Immature natural killer cell (primary cell): ENCODE results near the gene PIP5K1B. TPM values are rescaled to one million over a fixed set of nuclear protein-coding genes. Genes with fewer than 3 reads are reported as not detected.

Experiments
- DNase-seq, 3 donors: peaks; one replicate each; pipeline ENCODE4 v3.0.0; 2022; ENCODE audit warnings: mixed read lengths in 1 of 3
- H3K27ac Mint-ChIP-seq, 6 donors: one replicate each; pipeline ENCODE4 v1.8.0; 2020; ENCODE audit warnings: mixed read lengths in 6 of 6, mild to moderate bottlenecking in 5 of 6, inconsistent platforms in 4 of 6, moderate library complexity in 3 of 6
- H3K27me3 Mint-ChIP-seq, 3 donors: one replicate each; pipeline ENCODE4 v1.8.0; 2020 to 2021; ENCODE audit warnings: low read depth in 3 of 3, mild to moderate bottlenecking in 3 of 3, mixed read lengths in 3 of 3, moderate library complexity in 3 of 3, inconsistent platforms in 1 of 3
- H3K36me3 Mint-ChIP-seq, 3 donors: one replicate each; pipeline ENCODE4 v1.8.0; 2020; ENCODE audit warnings: mixed read lengths in 3 of 3, inconsistent platforms in 2 of 3, mild to moderate bottlenecking in 2 of 3
- H3K4me1 Mint-ChIP-seq, 2 donors: one replicate each; pipeline ENCODE4 v1.8.0; 2020; ENCODE audit warnings: inconsistent platforms in 2 of 2, mild to moderate bottlenecking in 2 of 2, mixed read lengths in 2 of 2, moderate library complexity in 1 of 2
- H3K4me3 Mint-ChIP-seq, 5 donors: one replicate each; pipeline ENCODE4 v1.8.0; 2020; ENCODE audit warnings: mild to moderate bottlenecking in 5 of 5, mixed read lengths in 5 of 5, inconsistent platforms in 3 of 5, moderate library complexity in 3 of 5
- H3K9me3 Mint-ChIP-seq, 6 donors: one replicate each; pipeline ENCODE4 v1.8.0; 2020; ENCODE audit warnings: mild to moderate bottlenecking in 6 of 6, mixed read lengths in 6 of 6, inconsistent platforms in 4 of 6, moderate library complexity in 3 of 6
- polyA plus RNA-seq, 3 donors: library from polyadenylated mRNA; unstranded; fragments of 300-500 nt; fragmentation: Illumina TruSeq; gene quantifications; one replicate each; pipeline ENCODE4 v1.2.3, GENCODE V29; 2021

The PIP5K1B gene
- polyA plus RNA-seq, 3 donors from 2014 or later, result not detected

- H3K27me3 Mint-ChIP-seq, result peaks cover 0 to 2% (median 0%) of the 10 kb centered on the region in 3 donors
- H3K9me3 Mint-ChIP-seq, result no peaks in the 10 kb centered on the region
- peaks cover 5 to 6% of the 10 kb centered on the region in 2 donors for H3K4me1 Mint-ChIP-seq
- H3K36me3 Mint-ChIP-seq, result no peaks in the 10 kb centered on the region
- peak; percentile 93 to 95 (median 95) for DNase-seq
- no peak overlapping the region for H3K4me3 Mint-ChIP-seq
- H3K27ac Mint-ChIP-seq, result no peak overlapping the region
These were observed 74.7 kb downstream of the PIP5K1B start for GRCh38 chr9:68779558-68780379.

DNA sequence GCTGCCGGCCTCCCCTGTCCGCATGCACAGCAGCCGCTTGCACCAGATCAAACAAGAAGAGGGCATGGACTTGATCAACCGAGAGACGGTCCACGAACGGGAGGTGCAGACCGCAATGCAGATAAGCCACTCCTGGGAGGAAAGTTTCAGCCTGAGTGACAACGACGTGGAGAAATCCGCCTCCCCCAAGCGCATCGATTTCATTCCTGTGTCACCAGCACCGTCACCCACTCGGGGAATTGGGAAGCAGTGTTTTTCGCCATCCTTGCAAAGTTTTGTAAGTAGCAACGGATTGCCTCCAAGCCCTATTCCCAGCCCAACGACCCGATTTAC lies 75.3 kb downstream of the PIP5K1B start:
- Mint-ChIP-seq H3K9me3 (no peaks in the 10 kb centered on the region), H3K27ac (no peak overlapping the region), H3K27me3 (no peaks in the 10 kb centered on the region), H3K36me3 (no peaks in the 10 kb centered on the region), H3K4me1 (peaks cover 5 to 6% of the 10 kb centered on the region in 2 donors), H3K4me3 (no peak overlapping the region)
- DNase-seq, result no peak

DNA sequence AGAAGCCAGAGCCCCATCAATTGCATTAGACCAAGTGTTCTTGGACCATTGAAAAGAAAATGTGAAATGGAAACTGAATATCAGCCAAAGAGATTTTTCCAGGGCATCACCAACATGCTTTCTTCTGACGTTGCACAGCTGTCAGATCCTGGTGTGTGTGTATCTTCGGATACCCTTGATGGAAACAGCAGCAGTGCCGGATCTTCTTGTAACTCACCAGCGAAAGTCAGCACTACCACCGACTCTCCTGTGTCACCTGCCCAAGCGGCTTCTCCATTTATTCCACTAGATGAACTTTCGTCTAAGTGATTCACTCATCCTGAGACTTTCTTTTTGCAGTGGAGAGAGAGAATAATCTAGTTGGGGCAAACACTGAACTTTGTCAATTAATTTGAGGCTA lies 75.7 kb downstream of the PIP5K1B start:
- H3K27me3 Mint-ChIP-seq, result no peaks in the 10 kb centered on the region
- H3K4me1 Mint-ChIP-seq, result peaks cover 6 to 7% of the 10 kb centered on the region in 2 donors
- no peaks in the 10 kb centered on the region for H3K36me3 Mint-ChIP-seq
- H3K4me3 Mint-ChIP-seq, result no peak overlapping the region
- H3K9me3 Mint-ChIP-seq, result no peaks in the 10 kb centered on the region
- H3K27ac Mint-ChIP-seq, result no peak overlapping the region
- no peak for DNase-seq

DNA sequence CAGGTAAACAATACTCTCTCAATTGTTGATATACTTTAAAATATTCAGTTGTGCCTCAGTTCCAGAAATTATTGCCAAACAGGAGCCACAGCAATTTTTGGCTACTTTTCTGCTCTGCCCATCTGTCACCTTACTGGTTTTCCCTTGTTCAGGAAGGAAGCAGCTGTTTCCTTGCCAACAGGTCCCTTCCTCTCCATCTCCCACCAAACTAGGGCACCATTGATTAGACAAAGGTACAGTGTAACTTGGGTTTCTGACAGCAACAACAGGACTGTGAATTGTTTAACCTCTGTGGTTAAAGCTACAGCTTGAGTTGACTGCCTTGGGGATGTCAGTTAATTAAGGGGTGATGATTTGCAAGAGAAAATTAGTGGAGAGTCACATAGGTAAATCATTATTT lies 76.9 kb downstream of the PIP5K1B start:
- Mint-ChIP-seq H3K4me3 (peak overlapping the region in 4 of 5 donors; percentile 3 to 56 (median 40)), H3K27me3 (no peaks in the 10 kb centered on the region), H3K36me3 (no peaks in the 10 kb centered on the region), H3K4me1 (peaks cover 6 to 7% of the 10 kb centered on the region in 2 donors), H3K9me3 (no peaks in the 10 kb centered on the region), H3K27ac (peak overlapping the region in 1 of 6 donors; percentile 17)
- DNase-seq, result no peak

DNA sequence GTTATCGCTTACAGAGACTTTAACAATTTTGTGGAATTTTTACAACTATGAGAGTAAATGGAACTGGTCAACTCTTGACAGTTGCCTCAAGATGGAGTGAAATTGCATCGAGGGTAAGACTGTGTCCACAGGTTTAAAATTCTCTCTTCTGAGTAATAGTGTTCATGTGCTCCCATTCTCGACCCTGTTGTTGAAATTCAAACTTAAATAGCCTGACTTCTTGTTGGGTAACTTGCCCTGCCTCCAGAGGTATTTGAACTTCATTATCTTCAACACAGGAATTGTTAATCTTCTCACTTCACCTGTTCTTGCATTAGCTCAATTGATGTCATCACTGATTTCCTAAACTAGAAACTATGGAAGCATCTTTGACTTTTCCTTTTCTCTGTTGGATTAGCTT lies 77.5 kb downstream of the PIP5K1B start:
- peaks cover 6 to 7% of the 10 kb centered on the region in 2 donors for H3K4me1 Mint-ChIP-seq
- no peak overlapping the region for H3K27ac Mint-ChIP-seq

DNA sequence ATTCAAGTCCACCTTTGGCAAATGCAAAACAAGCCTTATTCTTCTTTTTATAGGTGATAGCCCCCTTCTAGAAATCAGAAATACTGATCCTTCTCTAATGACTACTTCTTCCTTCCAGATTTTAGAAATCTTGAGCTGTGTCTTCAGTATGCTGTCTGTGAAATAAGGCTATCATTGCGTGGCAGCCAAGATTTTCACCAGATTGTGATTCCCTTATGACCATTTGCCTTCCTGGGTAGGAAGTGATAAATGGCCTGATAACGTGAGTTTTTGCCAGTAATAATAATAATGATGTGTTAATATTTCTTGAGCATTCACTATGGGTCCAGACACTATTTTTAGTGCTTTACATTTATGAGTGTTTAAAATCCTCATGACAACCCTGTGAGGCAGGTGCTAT lies 80.9 kb downstream of the PIP5K1B start:
- H3K4me1 Mint-ChIP-seq, result peaks cover 6 to 7% of the 10 kb centered on the region in 2 donors
- H3K36me3 Mint-ChIP-seq, result no peaks in the 10 kb centered on the region
- DNase-seq, result no peak
- no peaks in the 10 kb centered on the region for H3K27me3 Mint-ChIP-seq
- H3K27ac Mint-ChIP-seq, result peak overlapping the region in 2 of 6 donors; percentile 57 to 60
- H3K9me3 Mint-ChIP-seq, result no peaks in the 10 kb centered on the region
- H3K4me3 Mint-ChIP-seq, result no peak overlapping the region

More for the DNA sequence above, 77.5 kb downstream of the PIP5K1B start:
- no peaks in the 10 kb centered on the region for H3K9me3 Mint-ChIP-seq
- no peak for DNase-seq
- H3K27me3 Mint-ChIP-seq, result no peaks in the 10 kb centered on the region
- no peak overlapping the region for H3K4me3 Mint-ChIP-seq
- no peaks in the 10 kb centered on the region for H3K36me3 Mint-ChIP-seq

GRCh38 chr9:68791169-68791568 lies 86.1 kb downstream of the PIP5K1B start:
- Mint-ChIP-seq H3K27ac (no peak overlapping the region), H3K27me3 (no peaks in the 10 kb centered on the region), H3K9me3 (no peaks in the 10 kb centered on the region), H3K36me3 (peaks cover 0 to 5% (median 0%) of the 10 kb centered on the region in 3 donors), H3K4me3 (no peak overlapping the region), H3K4me1 (no peaks in the 10 kb centered on the region)
- DNase-seq, result no peak

- Mint-ChIP-seq H3K27ac (no peak overlapping the region), H3K9me3 (no peaks in the 10 kb centered on the region), H3K36me3 (peaks cover 0 to 5% (median 0%) of the 10 kb centered on the region in 3 donors), H3K4me1 (no peaks in the 10 kb centered on the region), H3K4me3 (no peak overlapping the region), H3K27me3 (peaks cover 0 to 3% (median 2%) of the 10 kb centered on the region in 3 donors)
- DNase-seq, result no peak
These were observed 88.7 kb downstream of the PIP5K1B start for GRCh38 chr9:68793605-68794343.

DNA sequence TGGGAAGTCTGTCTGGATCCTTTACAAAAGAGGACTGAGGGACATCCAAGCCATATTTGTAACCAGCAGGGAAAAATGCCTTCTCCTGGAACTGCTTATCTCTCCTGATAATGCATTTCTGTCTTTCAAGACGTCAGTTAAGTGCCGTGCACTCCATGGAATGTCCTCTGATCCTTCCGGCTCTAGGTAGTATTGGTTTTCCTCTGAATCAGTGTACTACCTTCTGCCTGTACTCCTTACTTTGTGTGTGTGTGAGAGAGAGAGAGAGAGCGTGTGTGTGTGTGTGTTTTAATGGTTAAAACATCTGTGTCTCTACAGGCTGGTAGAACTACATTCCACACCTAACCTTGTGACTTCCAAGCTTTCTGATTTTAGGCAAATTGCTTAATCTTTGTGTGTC lies 89.9 kb downstream of the PIP5K1B start:
- Mint-ChIP-seq H3K27me3 (peaks cover 0 to 4% (median 2%) of the 10 kb centered on the region in 3 donors), H3K4me3 (no peak overlapping the region), H3K9me3 (no peaks in the 10 kb centered on the region), H3K27ac (no peak overlapping the region), H3K4me1 (no peaks in the 10 kb centered on the region), H3K36me3 (peaks cover 0 to 5% (median 0%) of the 10 kb centered on the region in 3 donors)
- no peak for DNase-seq

DNA sequence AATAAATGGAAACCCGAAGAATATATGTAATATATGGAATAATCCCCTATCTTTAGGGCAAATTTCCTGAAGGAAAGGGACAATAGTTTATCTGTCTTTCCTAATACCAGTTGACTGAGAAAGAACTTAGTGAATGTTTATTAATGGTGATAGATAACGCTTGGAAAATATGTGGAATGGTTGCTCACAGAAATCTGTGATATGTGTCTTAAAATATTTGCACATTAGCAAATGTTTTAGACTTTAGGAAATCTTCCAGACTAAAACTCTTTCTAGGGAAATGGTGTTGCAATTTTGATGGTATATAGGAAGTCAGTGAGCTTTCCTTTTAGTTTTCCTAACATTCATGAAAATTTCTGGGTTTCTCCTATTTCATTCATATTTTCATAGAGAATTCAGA lies 90.4 kb downstream of the PIP5K1B start:
- Mint-ChIP-seq H3K4me1 (no peaks in the 10 kb centered on the region), H3K27ac (no peak overlapping the region), H3K36me3 (peaks cover 0 to 5% (median 0%) of the 10 kb centered on the region in 3 donors), H3K4me3 (no peak overlapping the region), H3K9me3 (no peaks in the 10 kb centered on the region), H3K27me3 (peaks cover 0 to 4% (median 2%) of the 10 kb centered on the region in 3 donors)
- DNase-seq, result no peak

DNA sequence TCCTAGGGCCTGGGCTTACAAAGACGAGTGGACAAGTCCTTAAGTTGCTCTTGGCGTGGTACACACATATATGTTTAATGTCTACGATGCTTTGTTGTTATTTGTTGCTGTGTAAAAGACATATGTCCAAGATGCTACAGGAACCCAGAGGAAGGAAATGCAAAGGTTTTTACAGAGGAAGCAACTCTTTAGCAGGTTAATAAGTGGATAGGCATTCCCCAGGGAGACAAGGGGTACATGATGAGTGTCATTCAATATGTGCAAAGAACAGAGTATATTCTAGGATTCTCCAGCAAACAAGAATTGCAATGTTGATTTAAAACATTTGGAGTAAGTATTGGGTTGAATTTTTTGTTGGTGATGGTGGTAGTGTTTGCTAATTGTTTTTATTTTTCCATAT lies 92.1 kb downstream of the PIP5K1B start:
- H3K9me3 Mint-ChIP-seq, result no peaks in the 10 kb centered on the region
- peaks cover 0 to under 1% (median 0%) of the 10 kb centered on the region in 3 donors for H3K36me3 Mint-ChIP-seq
- H3K4me3 Mint-ChIP-seq, result no peak overlapping the region
- H3K27ac Mint-ChIP-seq, result no peak overlapping the region
- no peaks in the 10 kb centered on the region for H3K4me1 Mint-ChIP-seq
- peaks cover 0 to 4% (median 2%) of the 10 kb centered on the region in 3 donors for H3K27me3 Mint-ChIP-seq
- DNase-seq, result no peak

DNA sequence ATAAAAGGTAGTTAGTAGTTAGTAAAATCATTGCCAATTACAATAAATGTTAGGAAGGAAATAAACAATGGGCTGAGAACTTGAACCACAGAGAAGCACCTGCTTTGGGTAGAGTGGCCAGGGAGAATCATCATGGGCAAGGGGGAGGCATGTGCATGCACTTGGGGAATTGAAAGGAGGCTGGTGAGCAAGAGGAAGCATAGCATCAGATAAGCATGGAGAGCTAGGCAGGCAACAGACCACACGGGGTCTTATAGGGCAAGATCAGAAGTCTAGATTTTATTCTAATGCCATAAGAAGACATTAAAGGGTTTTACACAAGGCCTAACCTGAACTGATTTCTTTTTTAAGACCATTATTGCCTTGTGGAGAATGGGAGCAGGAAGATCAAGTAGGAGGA lies 93.4 kb downstream of the PIP5K1B start:
- H3K4me3 Mint-ChIP-seq, result no peak overlapping the region
- no peak for DNase-seq
- H3K9me3 Mint-ChIP-seq, result no peaks in the 10 kb centered on the region
- no peak overlapping the region for H3K27ac Mint-ChIP-seq
- no peaks in the 10 kb centered on the region for H3K4me1 Mint-ChIP-seq
- peaks cover 0 to 4% (median 2%) of the 10 kb centered on the region in 3 donors for H3K27me3 Mint-ChIP-seq
- no peaks in the 10 kb centered on the region for H3K36me3 Mint-ChIP-seq

- Mint-ChIP-seq H3K9me3 (no peaks in the 10 kb centered on the region), H3K4me3 (no peak overlapping the region), H3K27ac (no peak overlapping the region), H3K4me1 (no peaks in the 10 kb centered on the region), H3K36me3 (no peaks in the 10 kb centered on the region), H3K27me3 (peaks cover 0 to 5% (median 4%) of the 10 kb centered on the region in 3 donors)
- no peak for DNase-seq
These were observed 95.8 kb downstream of the PIP5K1B start for GRCh38 chr9:68800836-68801235.

GRCh38 chr9:68802525-68803015 lies 97.5 kb downstream of the PIP5K1B start:
- H3K27me3 Mint-ChIP-seq, result peaks cover under 1 to 5% (median 2%) of the 10 kb centered on the region in 3 donors
- H3K36me3 Mint-ChIP-seq, result no peaks in the 10 kb centered on the region
- no peak overlapping the region for H3K4me3 Mint-ChIP-seq
- no peak for DNase-seq
- H3K27ac Mint-ChIP-seq, result no peak overlapping the region
- H3K4me1 Mint-ChIP-seq, result no peaks in the 10 kb centered on the region
- H3K9me3 Mint-ChIP-seq, result no peaks in the 10 kb centered on the region
